ACHN (cell line): ENCODE data around the gene SEPTIN2.
A peak's percentile ranks its signal among the peaks of the same experiment; 100 is the strongest.

ENCODE experiments used
- DNase-seq: peaks from one replicate; pipeline ENCODE4 v3.0.0-alpha.2; 2015
- in situ Hi-C: cut with HindIII; loops from 2 replicates; pipeline ENCODE4 v1.10.0; 2017; ENCODE audit warnings: low sequenced_read_pairs, low pct_ligation_motif_present, low pct_unique_long_range_greater_than_20kb

Gene SEPTIN2

DNA sequence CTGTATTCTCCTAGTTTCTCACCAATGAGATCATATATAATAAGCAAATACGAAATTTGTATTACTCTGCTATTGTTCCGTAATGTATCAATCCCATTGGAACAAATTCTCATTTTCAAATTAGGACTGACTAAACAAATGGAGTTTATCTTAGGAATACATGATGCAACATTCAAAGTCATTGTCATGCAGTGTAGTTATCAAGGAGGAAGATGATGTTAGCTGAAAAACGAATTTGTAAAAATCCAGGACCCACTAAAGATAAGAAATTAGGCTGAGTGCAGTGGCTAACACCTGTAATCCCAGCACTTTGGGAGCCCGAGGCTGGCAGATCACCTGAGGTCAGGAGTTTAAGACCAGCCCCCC lies 14.9 kb downstream of the SEPTIN2 start:
- no peak for DNase-seq
- in situ Hi-C loops, result no loop called here

DNA sequence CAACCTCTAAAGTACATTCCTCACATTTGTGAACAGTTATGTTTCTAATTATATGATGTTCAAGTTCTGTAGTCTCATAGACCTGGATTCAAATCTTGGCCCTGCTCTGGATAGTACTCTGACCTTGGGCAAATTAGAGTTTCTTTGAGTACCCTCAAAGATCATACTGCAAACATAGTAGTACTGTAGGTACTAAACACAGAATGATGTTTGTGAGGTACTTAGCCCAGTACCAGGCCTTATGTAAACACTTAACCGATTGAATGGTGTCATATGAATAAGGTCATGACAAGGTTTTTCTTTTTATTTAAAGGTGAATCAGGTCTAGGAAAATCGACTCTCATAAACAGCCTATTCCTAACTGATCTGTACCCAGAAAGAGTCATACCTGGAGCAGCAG lies 19.1 kb downstream of the SEPTIN2 start:
- in situ Hi-C loops, result no loop called here
- no peak for DNase-seq

DNA sequence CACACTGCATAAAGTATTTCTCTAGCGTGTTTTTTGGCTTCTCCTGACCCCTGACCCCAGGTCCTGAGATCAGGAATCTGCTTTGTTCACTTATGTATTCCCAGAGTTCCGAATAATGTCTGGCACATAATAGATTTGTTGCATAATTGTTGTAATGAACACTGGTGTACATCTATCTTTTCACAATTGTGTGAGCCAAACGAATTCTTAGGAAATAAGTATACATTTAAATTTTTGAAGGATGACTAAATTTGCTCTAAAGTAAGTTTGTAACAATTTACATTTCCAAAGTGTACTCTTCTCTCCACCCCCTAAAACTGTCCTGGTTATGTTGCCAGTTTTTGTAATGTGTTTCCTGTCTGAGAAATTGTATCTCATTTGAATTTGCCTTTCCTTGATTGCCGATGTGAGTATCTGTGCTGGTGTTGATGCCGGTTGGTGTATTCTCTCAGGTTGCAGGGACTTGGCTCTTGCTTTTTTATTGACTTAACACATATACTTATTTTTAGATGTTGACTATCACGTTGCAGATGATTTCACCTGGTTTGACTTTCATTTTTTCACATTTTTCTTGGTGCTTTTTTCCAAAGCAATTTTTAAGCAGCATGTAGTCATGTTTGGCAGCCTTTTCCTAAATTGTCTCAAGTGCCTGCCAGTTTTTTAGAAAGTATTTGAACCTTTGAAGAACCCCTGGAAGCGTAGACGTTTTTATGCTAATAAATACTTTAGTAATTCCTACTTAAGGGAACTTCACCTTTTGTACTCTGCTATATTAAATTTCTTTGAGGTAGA lies 24.3 kb downstream of the SEPTIN2 start:
- in situ Hi-C loops, result no loop called here
- no peak for DNase-seq

DNA sequence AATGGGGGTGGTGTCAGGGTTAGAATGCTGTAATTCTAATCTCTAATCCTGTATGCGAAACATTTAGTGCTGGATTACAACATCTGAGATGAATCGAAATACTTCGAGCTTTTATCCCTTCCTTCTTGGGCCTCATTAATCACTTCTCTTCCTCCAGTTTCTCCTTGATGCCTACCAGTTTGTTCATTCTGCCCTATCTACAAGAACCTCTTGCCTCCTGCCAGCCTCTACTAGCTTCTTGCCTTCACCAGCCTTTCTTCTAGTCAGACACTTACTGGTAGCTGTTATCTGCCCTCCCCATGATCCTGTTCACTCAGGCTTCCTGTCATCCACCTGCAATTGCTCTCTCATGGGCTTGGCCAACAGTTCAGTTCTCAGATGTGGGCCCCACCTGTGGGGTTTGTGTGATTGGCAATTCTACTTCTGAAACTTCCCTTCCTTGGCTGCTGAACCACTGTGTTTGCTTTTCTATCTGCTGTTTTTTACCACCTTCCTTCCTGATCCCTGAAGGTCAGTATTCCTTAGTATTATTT lies 25.0 kb downstream of the SEPTIN2 start:
- in situ Hi-C loops, result no loop called here
- no peak for DNase-seq

DNA sequence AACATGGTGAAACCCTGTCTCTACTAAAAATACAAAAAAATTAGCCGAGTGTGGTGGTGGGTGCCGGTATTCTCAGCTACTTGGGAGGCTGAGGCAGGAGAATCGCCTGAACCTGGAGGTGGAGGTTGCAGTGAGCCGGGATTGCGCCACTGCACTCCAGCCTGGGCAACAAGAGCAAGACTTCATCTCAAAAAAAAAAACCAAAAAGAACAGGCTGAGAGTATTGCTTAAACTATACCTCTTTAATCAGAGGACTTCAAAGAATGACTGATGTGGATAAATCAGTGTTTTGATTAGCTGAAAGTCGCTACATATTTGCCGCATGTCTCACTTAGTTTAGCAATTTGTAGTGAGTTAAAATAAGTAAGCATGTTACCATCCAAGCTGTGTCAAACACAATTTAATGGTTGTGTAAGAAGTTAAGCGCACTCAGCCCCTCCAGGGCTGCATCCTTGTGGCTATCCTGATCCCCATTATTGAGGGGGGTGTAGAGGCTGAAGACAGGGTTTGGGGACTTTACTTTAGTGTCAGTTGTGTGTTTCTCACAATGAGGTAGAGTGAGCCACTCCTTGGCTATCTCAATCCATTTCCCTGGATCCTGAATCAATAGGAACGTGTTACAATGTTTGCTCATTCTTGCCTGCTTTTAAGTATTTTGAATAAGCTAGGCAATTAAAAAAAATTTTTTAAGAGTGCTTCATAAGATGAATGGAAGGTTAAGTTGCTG lies 29.4 kb downstream of the SEPTIN2 start:
- no peak for DNase-seq
- in situ Hi-C loops, result no loop called here

DNA sequence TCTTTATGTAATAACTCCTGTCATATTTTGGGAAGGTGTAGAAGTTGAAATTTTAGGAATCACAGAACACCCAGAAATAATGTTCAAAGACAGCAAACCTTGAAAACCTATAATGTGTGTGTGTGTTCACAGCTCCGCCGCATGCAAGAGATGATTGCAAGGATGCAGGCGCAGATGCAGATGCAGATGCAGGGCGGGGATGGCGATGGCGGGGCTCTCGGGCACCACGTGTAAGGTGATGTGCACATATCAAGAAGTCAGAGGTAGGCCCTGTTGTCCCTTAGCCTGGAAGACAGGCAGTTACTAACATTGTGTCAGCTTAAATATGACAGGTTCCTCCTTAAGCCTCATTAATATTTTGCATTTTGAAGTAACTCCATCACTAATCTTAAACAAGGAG lies 34.2 kb downstream of the SEPTIN2 start:
- in situ Hi-C loops, result no loop called here

DNA sequence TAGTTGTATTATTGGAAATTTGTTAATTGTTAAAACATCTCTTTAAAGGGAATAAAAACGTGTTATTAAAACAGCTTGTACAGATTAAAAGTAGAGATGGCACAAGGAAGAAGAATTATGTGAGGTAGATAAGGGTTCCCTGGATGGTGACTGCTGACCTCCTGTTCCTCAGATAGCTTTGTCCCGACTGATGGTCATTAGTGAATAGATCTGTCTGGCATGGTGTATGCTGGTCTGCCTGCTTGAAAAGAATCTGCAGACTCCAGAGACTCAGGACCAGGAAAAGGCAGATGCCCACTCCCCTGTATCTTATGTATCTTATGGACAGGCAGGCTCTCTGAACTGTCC lies 34.8 kb downstream of the SEPTIN2 start:
- no peak for DNase-seq
- in situ Hi-C loops, result no loop called here

More for the DNA sequence above, 34.2 kb downstream of the SEPTIN2 start:
- no peak for DNase-seq

DNA sequence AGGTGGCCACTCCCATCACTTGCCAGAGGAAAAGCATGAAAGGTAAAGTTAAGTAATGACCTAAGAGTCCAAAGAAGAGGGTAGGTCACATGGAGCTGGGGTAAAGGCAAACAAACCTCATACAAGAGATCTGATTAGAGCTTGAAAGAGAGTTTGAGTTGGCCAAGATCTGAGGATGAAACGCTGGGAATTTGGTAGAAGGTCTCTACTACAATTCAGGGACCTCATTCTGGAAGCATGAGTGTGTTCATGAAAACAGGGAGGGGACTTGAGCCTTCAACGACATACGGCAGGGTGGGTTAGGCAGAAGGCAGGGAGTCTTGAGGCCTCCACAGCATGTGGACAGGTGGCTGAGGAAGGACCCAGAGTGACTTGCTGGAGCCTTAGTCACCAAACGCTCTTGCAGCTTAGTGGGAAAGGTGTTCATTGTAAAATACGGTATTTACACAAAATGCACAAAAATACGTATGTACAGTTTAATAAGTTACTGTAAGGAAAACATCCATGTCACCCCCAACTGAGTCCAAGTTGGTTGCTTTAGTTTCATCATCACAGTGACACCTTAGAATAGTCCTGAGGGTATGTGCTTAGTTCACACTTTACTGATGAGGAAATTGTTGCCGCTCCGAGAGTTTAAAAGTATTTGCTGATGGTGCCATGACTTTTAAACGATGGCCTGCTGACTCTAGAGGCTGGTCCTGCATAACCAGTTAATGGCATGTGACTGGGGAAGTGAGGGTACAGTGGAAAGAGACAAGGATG lies 35.3 kb downstream of the SEPTIN2 start:
- in situ Hi-C loops, result no loop called here
- DNase-seq, result peak; percentile 52

DNA sequence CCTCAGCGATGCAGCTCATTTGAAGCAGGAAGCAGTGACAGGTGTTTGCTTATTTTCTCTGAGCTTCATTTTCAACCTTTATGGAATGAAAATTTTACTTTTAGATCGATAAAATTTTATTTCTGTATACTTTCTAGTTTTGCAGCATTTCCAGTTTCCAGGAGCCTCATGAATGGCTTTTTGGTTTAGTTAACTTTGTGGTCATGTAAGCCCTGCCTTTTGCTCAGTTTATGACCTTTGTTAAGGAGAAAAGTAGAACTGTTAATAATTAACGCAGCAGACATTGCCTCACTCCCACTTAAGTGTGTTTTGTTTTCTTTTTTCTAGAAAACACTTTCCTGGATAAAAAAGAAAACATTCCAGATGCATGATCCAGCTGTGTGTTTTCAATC lies 35.9 kb downstream of the SEPTIN2 start:
- peak; percentile 80 for DNase-seq
- in situ Hi-C loops, result no loop called here

DNA sequence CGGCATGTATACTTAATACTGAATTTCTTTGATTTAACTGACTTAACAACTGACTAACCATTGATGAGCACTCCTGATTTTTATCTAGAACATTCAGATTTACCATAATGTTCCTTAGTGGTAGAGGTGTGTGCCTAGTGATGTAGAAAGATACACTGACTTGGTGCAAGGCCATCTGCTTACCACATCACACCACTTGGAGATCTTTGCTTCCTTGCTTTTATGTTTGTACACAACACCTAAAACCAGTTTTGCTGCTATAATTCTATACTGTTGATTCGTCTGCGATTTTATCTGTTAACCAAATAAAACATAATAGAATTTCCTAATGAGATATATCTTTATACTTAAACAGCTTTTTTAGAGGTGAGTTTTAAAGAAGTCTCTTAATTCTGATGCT lies 36.5 kb downstream of the SEPTIN2 start:
- in situ Hi-C loops, result no loop called here
- no peak for DNase-seq

DNA sequence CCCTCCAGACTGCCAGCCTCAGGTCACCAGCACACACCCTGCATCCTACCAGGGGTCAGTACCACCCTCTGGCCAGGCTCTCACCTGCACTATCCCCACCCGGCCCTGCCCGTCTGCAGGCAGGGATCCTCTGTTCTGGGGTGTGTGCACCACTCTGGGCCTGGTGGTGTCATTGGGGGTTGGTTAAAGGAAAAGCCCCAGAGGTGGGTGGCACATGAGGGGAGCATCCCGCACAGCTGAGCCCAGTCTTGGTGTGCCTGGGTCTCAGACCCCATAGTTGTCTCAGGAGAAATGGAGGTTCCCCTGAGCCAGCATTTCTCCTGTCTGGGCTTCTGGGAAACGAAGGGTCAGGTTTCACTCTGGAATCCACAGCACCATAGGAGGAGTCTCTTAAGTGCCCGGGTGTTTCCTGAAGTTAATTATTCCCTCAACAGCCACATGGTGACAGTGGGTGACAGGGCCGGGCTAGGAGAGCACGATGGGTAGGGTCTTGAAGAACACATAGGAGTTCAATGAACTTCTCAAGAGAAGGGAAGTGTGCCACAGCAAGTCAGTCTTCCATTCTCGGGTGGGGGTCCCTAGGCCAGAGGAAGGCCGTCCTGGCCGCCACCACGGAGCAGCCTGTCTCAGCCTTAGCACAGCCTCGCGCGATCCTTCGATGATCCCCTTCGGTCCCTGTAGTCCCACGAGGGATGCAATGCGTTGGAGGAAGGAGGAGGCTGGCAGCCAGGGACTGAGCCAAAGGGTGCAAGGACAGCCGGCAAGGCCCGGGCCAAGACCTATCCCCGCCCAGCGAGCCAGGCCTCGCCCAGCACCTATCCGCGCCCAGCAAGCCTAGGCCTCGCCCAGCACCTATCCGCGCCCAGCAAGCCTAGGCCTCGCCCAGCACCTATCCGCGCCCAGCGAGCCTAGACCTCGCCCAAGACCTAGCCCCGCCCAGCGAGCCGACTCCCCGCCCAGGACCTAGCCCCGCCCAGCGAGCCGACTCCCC lies 39.2 kb downstream of the SEPTIN2 start:
- in situ Hi-C loops, result no loop called here

DNA sequence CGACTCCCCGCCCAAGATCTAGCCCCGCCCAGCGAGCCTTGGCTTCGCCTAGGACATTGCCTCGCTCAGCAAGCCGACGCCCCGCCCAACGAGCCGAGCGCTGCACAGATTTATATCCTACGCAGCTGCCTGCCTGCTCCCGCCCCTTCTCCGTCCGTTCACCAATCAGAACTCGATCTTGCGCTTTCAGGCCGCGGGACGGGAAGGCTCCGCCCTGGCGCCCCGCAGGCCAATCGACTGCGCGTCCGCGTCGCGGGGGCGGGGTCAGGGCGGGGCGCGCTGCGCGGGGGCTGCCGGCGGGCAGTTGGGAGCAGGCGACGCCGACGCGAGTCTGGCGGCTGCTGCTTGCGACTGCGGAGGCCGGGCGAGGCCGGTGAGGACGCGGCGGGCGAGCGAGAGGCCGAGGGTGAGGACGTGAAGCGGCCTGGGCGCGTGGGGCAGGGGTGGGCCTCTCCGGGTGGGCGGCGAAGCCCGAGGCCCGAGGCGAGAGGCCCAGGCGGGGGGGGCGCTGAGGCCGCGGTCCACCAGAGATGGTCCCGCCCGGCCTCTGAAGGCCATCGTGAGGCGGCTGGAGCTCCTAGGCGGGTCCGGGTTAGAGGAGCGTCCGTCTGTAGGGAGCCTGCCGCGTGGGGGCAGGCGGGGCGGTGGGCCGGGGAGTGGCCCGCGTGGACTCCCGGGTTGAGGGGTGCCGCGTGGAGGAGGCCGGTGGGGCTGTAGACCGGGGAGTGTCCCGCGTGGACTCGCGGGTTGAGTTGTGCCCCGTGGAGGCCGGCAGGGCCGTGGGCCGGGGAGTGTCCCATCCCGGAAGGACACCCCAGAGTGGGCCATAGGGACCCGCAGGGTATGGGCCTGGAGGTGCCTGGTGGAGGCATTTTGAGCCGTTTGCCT lies 40.5 kb downstream of the SEPTIN2 start, which contains the start of gene FARP2:
FARP2 (plus strand) TSS at position 303 of the 888 bp plus-strand sequence. CDS start 16,823 bp downstream, outside the sequence.
- in situ Hi-C loops, result no loop called here
- peak; percentile 99 for DNase-seq

More for the DNA sequence above, 39.2 kb downstream of the SEPTIN2 start:
- peak; percentile 87 for DNase-seq

DNA sequence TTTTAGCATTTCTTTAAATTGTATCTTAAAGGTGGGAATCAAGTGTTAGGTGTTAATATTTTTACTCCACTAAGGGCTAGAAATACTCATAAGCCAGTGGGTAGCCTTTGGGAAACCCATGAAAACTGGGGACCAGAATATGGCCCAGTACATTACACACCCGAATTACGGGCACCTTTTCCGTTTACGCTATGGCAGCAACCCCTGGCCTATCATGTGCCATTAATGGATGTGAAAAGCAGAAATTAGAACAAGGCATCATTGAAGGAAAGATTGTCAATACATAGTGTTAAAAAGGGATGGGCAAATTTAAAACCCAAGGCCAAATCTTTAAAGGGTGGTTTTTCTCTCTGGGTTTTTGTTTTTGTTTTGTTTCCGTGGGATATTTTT lies 41.1 kb downstream of the SEPTIN2 start:
- in situ Hi-C loops, result no loop called here
- DNase-seq, result peak; percentile 25

DNA sequence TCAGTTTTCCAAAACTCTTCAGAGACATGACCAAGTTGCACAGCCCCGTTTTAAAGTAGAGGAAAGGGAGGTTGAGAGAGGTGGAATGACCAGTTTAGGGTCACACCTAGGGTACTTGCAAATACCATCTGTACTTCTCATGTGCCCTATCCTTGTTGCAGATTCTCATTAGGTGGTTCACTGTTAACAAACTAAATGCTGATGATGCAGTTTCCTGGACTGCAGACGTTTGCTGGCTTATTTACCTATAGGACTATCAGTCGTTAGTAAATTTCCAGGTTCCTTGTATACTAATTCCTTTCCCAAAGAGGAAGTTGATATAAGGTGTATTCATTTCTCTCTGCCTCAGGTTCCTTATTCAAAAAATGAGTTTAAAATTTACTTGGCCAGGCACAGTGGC lies 41.8 kb downstream of the SEPTIN2 start:
- in situ Hi-C loops, result no loop called here
- no peak for DNase-seq

DNA sequence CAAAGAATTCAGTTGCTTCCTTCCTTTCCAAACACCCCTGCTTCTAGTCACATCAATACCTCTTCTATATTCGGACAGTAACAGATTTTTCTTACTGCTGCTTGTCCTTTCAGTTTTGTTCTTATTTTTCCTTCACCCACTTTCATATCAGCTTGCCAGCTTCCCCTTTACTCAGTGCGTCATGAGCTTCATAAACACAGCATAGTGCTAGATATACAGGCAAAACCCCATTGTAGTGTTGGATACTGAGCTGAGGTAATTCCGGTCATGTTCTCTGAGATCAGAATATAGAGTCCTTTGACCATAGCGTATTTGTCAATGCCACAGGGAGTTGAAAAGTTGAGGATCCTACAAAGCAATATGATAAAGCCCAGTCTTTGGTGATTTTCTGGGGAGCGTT lies 42.7 kb downstream of the SEPTIN2 start:
- in situ Hi-C loops, result no loop called here
- no peak for DNase-seq

DNA sequence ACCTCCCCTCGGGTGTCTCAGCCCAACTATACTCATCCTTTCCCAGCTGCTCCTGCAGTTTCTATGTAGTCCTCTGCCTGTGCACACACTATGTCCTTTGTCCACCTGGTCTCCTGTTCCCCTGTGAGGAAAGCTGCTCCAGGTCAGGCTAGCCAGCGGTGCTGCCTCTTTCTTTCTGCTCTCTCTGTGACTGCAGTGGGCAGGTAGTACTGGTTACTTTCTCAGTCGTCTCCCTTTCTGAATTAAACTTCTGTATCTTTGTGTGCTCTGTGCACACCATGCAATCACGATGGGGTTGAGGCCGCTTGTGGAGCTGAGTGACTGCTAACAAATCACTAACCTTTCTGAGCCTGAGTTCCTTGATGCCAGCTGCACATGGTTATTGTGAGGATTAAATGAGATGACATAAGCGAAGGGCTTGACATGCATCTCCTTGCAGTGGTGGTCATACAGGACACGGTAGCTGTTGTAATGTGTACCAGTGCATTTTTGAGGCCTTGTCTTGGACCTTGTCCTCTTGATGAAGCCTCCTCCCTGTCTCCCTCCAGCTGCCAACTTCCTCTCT lies 43.8 kb downstream of the SEPTIN2 start:
- DNase-seq, result no peak
- in situ Hi-C loops, result no loop called here

DNA sequence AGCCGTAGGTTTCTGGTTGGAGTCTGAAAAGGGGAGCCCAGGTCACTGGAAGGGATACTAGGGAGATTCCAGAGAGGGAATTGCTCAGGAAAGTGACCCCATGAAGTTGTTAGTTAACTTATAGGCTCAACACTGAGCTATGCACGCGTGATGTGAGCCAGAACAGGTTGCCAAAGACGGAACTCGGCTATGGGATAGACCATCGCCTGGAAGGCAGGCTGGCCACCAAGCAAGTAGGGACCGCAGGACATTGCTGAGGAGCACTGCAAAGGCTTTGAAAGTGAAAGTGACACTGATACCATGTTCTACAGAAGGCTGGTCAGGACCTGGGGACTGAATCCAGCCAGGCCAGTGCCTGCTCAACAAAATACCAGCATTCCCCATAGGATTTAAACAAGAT lies 47.7 kb downstream of the SEPTIN2 start:
- in situ Hi-C loops, result no loop called here
- DNase-seq, result peak; percentile 68
